H9 (cell line): ENCODE measurements around the gene CCNY. TPM values are rescaled to one million over a fixed set of nuclear protein-coding genes. Genes with fewer than 3 reads are reported as not detected.

Source experiments
- DNase-seq: peaks from one replicate; pipeline ENCODE4 v3.0.0-alpha.2; 2017
- H2AFZ ChIP-seq: one replicate; pipeline ENCODE4 v1.6.1; 2013; ENCODE audit warnings: mild to moderate bottlenecking, low read length, control low read depth, moderate library complexity
- H2AK5ac ChIP-seq: 2 replicates; pipeline ENCODE4 v1.6.1; 2013; ENCODE audit warnings: low read length, control low read depth, mixed read lengths; ENCODE audit not compliant: insufficient read length
- H2BK120ac ChIP-seq: one replicate; pipeline ENCODE4 v1.6.1; 2013; ENCODE audit warnings: low read depth, mild to moderate bottlenecking, low read length, control low read depth, inconsistent platforms; ENCODE audit not compliant: poor library complexity, severe bottlenecking
- H2BK12ac ChIP-seq: 2 replicates; pipeline ENCODE4 v1.6.1; 2013; ENCODE audit warnings: low read length, control low read depth, mixed read lengths, low read depth; ENCODE audit not compliant: insufficient read length
- H2BK15ac ChIP-seq: 2 replicates; pipeline ENCODE4 v1.6.1; 2013; ENCODE audit warnings: low read depth, low read length, control low read depth
- H2BK20ac ChIP-seq: one replicate; pipeline ENCODE4 v1.6.1; 2013; ENCODE audit warnings: low read depth, mild to moderate bottlenecking, low read length, control low read depth, inconsistent platforms; ENCODE audit not compliant: poor library complexity, severe bottlenecking
- H2BK5ac ChIP-seq: 2 replicates; pipeline ENCODE4 v1.6.1; 2013; ENCODE audit warnings: low read length, control low read depth, mixed read lengths; ENCODE audit not compliant: insufficient read length
- H3K14ac ChIP-seq: 2 replicates; pipeline ENCODE4 v1.6.1; 2013; ENCODE audit warnings: low read length, control low read depth; ENCODE audit not compliant: insufficient read depth
- H3K18ac ChIP-seq: 2 replicates; pipeline ENCODE4 v1.6.1; 2013; ENCODE audit warnings: low read depth, mild to moderate bottlenecking, mixed read lengths, low read length, control low read depth; ENCODE audit not compliant: insufficient read length
- H3K23ac ChIP-seq: 2 replicates; pipeline ENCODE4 v1.6.1; 2013; ENCODE audit warnings: low read length, control low read depth, mixed read lengths, low read depth; ENCODE audit not compliant: insufficient read length
- H3K23me2 ChIP-seq: 2 replicates; pipeline ENCODE4 v1.6.1; 2013; ENCODE audit warnings: low read depth, mild to moderate bottlenecking, mixed read lengths, low read length, control low read depth; ENCODE audit not compliant: insufficient read length, poor library complexity, severe bottlenecking
- H3K27ac ChIP-seq: 2 replicates; pipeline ENCODE4 v1.5.1; 2013; ENCODE audit warnings: low read length, control low read depth, mixed read lengths, low read depth; ENCODE audit not compliant: insufficient read length
- H3K27me3 ChIP-seq: 2 replicates; pipeline ENCODE4 v1.6.1; 2013; ENCODE audit warnings: low read length, control low read depth, inconsistent platforms; ENCODE audit not compliant: insufficient read depth
- H3K4ac ChIP-seq: 2 replicates; pipeline ENCODE4 v1.6.1; 2013; ENCODE audit warnings: low read depth, mild to moderate bottlenecking, control low read depth, inconsistent platforms, low read length, moderate library complexity
- H3K4me1 ChIP-seq: 2 replicates; pipeline ENCODE4 v1.6.1; 2013; ENCODE audit warnings: low read length, control low read depth, inconsistent platforms; ENCODE audit not compliant: insufficient read depth
- H3K4me2 ChIP-seq: 2 replicates; pipeline ENCODE4 v1.6.1; 2013; ENCODE audit warnings: low read length, control low read depth, mixed read lengths; ENCODE audit not compliant: insufficient read length, insufficient read depth
- H3K56ac ChIP-seq: 2 replicates; pipeline ENCODE4 v1.6.1; 2013; ENCODE audit warnings: low read depth, mild to moderate bottlenecking, mixed read lengths, low read length, control low read depth; ENCODE audit not compliant: insufficient read length
- H3K79me1 ChIP-seq: 2 replicates; pipeline ENCODE4 v1.6.1; 2013; ENCODE audit warnings: low read depth, mild to moderate bottlenecking, moderate library complexity, low read length, control low read depth, inconsistent platforms; ENCODE audit not compliant: insufficient read depth, poor library complexity, severe bottlenecking
- H3K79me2 ChIP-seq: 2 replicates; pipeline ENCODE4 v1.6.1; 2013; ENCODE audit warnings: low read length, control low read depth, inconsistent platforms; ENCODE audit not compliant: insufficient read depth
- H3K9ac ChIP-seq: 2 replicates; pipeline ENCODE4 v1.6.1; 2013; ENCODE audit warnings: low read length, control low read depth, mixed read lengths; ENCODE audit not compliant: insufficient read length; ENCODE audit errors: extremely low read depth
- H3K9me3 ChIP-seq: one replicate; pipeline ENCODE4 v1.6.1; 2013; ENCODE audit warnings: low read depth, low read length, inconsistent platforms; ENCODE audit not compliant: control insufficient read depth
- H3T11ph ChIP-seq: one replicate; pipeline ENCODE4 v1.6.1; 2013; ENCODE audit warnings: mild to moderate bottlenecking, low read length, control low read depth, inconsistent platforms
- H4K20me1 ChIP-seq: one replicate; pipeline ENCODE4 v1.6.1; 2013; ENCODE audit not compliant: control insufficient read depth, insufficient read length, insufficient read depth
- H4K5ac ChIP-seq: 2 replicates; pipeline ENCODE4 v1.6.1; 2013; ENCODE audit warnings: low read depth, mild to moderate bottlenecking, mixed read lengths, low read length, control low read depth; ENCODE audit not compliant: insufficient read length
- H4K8ac ChIP-seq: replicated peaks from 2 replicates; pipeline ENCODE4 v1.6.1; 2013; ENCODE audit warnings: low read length, control low read depth, mixed read lengths, low read depth; ENCODE audit not compliant: insufficient read length
- H4K91ac ChIP-seq: 2 replicates; pipeline ENCODE4 v1.6.1; 2013; ENCODE audit warnings: low read depth, mild to moderate bottlenecking, moderate library complexity, mixed read lengths, low read length, control low read depth; ENCODE audit not compliant: insufficient read length
- H3K27ac Mint-ChIP-seq, 3 experiments: 2 replicates in 2 of 3; 3 replicates in 1 of 3; pipeline ENCODE4 v1.8.0; 2020 to 2021; ENCODE audit warnings: mixed read lengths in 3 of 3, mild to moderate bottlenecking in 1 of 3, moderate library complexity in 1 of 3
- H3K27me3 Mint-ChIP-seq: 2 replicates; pipeline ENCODE4 v1.8.0; 2021; ENCODE audit warnings: low read depth, mild to moderate bottlenecking, moderate library complexity, mixed read lengths
- H3K36me3 Mint-ChIP-seq, 3 experiments: 2 replicates in 2 of 3; 3 replicates in 1 of 3; pipeline ENCODE4 v1.8.0; 2020 to 2021; ENCODE audit warnings: low read depth in 3 of 3, mixed read lengths in 3 of 3; ENCODE audit not compliant: insufficient read depth in 1 of 3
- H3K4me1 Mint-ChIP-seq, 2 experiments: 2 replicates each; pipeline ENCODE4 v1.8.0; 2020; ENCODE audit warnings: mixed read lengths in 2 of 2
- H3K4me3 Mint-ChIP-seq, 2 experiments: 2 replicates in 1 of 2; 3 replicates in 1 of 2; pipeline ENCODE4 v1.8.0; 2020 to 2021; ENCODE audit warnings: mild to moderate bottlenecking in 2 of 2, mixed read lengths in 2 of 2, moderate library complexity in 1 of 2
- H3K9me3 Mint-ChIP-seq, 2 experiments: 2 replicates in 1 of 2; 3 replicates in 1 of 2; pipeline ENCODE4 v1.8.0; 2020; ENCODE audit warnings: mild to moderate bottlenecking in 2 of 2, mixed read lengths in 2 of 2, moderate library complexity in 1 of 2
- CTCF ChIP-seq: fragments of 200-600 bp; sonication (generic); conservative IDR thresholded peaks from 3 replicates; pipeline ENCODE4 v1.8.0; 2021; ENCODE audit warnings: antibody characterized with exemption, mild to moderate bottlenecking
- total RNA-seq: library from RNA; stranded (reverse); gene quantifications from 2 replicates; pipeline ENCODE4 v1.2.1, GENCODE V29; 2021

The CCNY gene
- total RNA-seq, 1 experiment from 2014 or later, result 62.1 TPM

- no peak overlapping the region for H3K4ac ChIP-seq
- H4K20me1 ChIP-seq, result no peaks in the 10 kb centered on the region
- no peak overlapping the region for H3K14ac ChIP-seq
- no peak overlapping the region for H2BK20ac ChIP-seq
- no peak overlapping the region for H2BK5ac ChIP-seq
- Mint-ChIP-seq H3K4me3 (no peak overlapping the region), H3K36me3 (peaks cover 24 to 34% (median 26%) of the 10 kb centered on the region in 3 experiments), H3K4me1 (peaks cover 42 to 44% of the 10 kb centered on the region in 2 experiments), H3K9me3 (peaks cover 14 to 32% of the 10 kb centered on the region in 2 experiments), H3K27ac (no peak overlapping the region), H3K27me3 (peaks cover 1% of the 10 kb centered on the region; the same call in 1 of the 2 replicates)
- no peak overlapping the region for H2AFZ ChIP-seq
- H3T11ph ChIP-seq, result no peak overlapping the region
- DNase-seq, result no peak
- no peak overlapping the region for H3K18ac ChIP-seq
- no peak overlapping the region for H2BK15ac ChIP-seq
- no peak overlapping the region for H2BK12ac ChIP-seq
- H3K27ac ChIP-seq, result no peak overlapping the region
- H3K79me1 ChIP-seq, result peaks cover 3% of the 10 kb centered on the region
- H4K8ac ChIP-seq, result no peak overlapping the region
- no peaks in the 10 kb centered on the region for H3K23me2 ChIP-seq
- H3K79me2 ChIP-seq, result peaks cover 9% of the 10 kb centered on the region; the same call in 1 of the 2 replicates
- H2AK5ac ChIP-seq, result no peak overlapping the region
- no peak overlapping the region for H3K23ac ChIP-seq
- H3K4me2 ChIP-seq, result no peak overlapping the region
- H3K9ac ChIP-seq, result no peak overlapping the region
- TF ChIP-seq CTCF, result no peak
- no peak overlapping the region for H3K56ac ChIP-seq
- H3K27me3 ChIP-seq, result no peaks in the 10 kb centered on the region
- H3K9me3 ChIP-seq, result peaks cover 8% of the 10 kb centered on the region
- no peak overlapping the region for H4K5ac ChIP-seq
- no peak overlapping the region for H4K91ac ChIP-seq
- no peak overlapping the region for H2BK120ac ChIP-seq
- H3K4me1 ChIP-seq, result peaks cover under 1% of the 10 kb centered on the region; the same call in 1 of the 2 replicates
Observed at GRCh38 chr10:35388197-35388596, 51.9 kb downstream of the CCNY start.
